DOHH2 (cell line): ENCODE results near the gene PREX1.

Source experiments
- EZH2phosphoT487 ChIP-seq: fragments of 200-600 bp; sonication (generic); IDR thresholded peaks from 2 replicates; pipeline ENCODE4 v1.6.1; 2017; ENCODE audit warnings: borderline replicate concordance, mild to moderate bottlenecking, antibody characterized with exemption, low read length, moderate library complexity, mixed read lengths
- TF ChIP-seq, protein P1 (sequence below): fragments of 200-600 bp; sonication (generic); IDR thresholded peaks from one replicate; pipeline ENCODE4 v1.5.1; 2014; ENCODE audit warnings: antibody characterized with exemption, mild to moderate bottlenecking, low read depth, low read length; ENCODE audit not compliant: poor library complexity, severe bottlenecking

DNA sequence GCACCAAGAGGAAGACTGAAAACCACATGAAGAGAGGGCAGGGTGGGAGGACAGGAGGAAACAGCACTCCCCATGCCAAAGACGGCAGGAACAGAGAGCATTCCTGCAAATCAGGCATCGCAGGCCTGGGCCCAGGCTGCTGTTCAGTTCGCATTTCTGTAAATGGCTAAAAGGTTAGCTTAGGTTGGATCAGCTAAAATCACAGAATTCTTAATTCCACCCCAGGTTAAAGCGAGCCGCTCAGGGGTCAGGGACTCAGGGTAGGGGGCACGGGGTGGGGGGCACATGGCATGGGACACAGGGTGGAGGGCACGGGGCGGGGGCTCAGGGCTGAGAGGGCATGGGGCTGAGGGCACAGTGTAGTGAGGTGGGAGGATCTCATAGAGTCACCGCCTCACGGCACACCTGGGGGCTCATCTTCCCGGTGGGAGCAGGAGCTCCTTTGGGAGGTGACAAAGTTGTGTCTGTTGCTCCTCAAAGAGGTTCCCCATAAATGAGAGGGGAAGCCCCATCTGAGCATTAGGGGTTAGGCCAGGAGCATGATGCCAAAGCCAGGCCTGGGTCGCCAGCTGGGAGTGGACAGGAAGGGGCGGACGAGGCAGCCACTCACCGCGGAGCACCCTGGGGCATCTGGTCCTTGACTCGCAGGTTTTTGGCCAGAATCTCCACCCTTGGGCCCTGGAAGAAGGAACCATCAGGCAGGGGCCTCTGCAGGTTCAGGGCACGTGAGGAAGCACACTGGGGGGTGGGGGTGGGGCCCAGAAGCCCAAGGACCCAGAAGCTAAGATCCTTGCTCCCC is 200.7 kb downstream of the PREX1 start:
- TF ChIP-seq, protein P1, sequence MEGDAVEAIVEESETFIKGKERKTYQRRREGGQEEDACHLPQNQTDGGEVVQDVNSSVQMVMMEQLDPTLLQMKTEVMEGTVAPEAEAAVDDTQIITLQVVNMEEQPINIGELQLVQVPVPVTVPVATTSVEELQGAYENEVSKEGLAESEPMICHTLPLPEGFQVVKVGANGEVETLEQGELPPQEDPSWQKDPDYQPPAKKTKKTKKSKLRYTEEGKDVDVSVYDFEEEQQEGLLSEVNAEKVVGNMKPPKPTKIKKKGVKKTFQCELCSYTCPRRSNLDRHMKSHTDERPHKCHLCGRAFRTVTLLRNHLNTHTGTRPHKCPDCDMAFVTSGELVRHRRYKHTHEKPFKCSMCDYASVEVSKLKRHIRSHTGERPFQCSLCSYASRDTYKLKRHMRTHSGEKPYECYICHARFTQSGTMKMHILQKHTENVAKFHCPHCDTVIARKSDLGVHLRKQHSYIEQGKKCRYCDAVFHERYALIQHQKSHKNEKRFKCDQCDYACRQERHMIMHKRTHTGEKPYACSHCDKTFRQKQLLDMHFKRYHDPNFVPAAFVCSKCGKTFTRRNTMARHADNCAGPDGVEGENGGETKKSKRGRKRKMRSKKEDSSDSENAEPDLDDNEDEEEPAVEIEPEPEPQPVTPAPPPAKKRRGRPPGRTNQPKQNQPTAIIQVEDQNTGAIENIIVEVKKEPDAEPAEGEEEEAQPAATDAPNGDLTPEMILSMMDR, result no peak
- no peak for TF ChIP-seq EZH2phosphoT487
